BE2C (cell line): Measurements from ENCODE around the gene ZFC3H1.

Experiments
- DNase-seq: peaks from one replicate; pipeline ENCODE4 v3.0.0-alpha.2; 2020
- H3K27me3 ChIP-seq: fragments of 250-450 bp; sonication (Bioruptor Pico); 2 replicates; pipeline ENCODE4 v1.5.1; 2020; ENCODE audit warnings: mild to moderate bottlenecking
- H3K36me3 ChIP-seq: fragments of 250-450 bp; sonication (Bioruptor Pico); 2 replicates; pipeline ENCODE4 v1.5.1; 2020; ENCODE audit warnings: mild to moderate bottlenecking
- H3K4me1 ChIP-seq: fragments of 250-450 bp; sonication (Bioruptor Pico); 2 replicates; pipeline ENCODE4 v1.5.1; 2020
- H3K4me3 ChIP-seq: 2 replicates; pipeline ENCODE4 v1.5.1; 2011; ENCODE audit warnings: low read depth, low read length
- H3K9me3 ChIP-seq: fragments of 250-450 bp; sonication (Bioruptor Pico); 2 replicates; pipeline ENCODE4 v1.5.1; 2020
- TF ChIP-seq, protein P1 (sequence below): IDR thresholded peaks from 2 replicates; pipeline ENCODE4 v1.5.1; 2012; ENCODE audit warnings: mild to moderate bottlenecking, low read depth, low read length

Gene ZFC3H1

DNA sequence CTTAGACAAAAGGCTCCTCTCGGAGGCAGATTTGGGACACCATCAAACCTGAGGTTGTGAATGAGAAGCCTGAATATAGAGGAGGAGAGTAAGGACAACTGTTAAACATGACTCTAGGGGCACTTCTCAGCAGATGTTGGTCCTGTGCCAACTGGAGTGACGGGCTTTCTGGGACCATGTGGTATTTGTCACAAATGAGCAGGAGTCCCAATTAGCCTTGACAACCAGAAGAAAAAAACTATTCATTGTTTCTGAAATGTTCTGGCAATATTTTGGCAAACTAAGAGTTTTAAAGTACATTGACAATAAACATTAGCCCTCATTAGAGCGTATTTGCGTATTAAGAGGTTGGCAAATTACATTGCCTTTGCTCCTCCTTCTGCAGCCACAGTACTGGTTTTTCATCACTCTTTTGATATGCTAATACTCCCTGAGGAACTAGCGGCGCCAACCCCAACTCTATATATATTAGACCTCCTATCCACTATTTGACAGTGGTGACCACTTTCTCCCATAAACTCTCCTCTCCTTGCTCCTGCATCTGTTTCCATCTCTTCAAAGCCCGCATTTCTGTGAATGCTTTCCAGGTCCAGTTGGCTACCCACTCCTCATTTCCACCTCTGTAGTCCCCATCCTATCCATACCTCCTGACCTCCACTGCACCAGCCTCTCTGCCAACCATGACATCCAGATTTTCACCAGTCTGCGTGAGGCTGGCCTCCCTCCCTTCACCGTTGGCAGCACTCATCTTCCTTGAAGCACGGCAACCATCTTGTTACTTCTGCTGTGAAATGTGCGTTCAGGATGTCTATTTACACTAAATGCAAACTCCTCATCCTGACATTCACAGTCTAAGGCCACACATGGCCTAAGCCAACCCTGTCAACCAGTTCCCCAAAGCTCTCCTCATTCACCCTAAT is 100.7 kb downstream of the ZFC3H1 start:
- Histone ChIP-seq H3K9me3 (no peaks in the 10 kb centered on the region), H3K4me3 (no peak overlapping the region), H3K4me1 (peaks cover 64% of the 10 kb centered on the region), H3K36me3 (peaks cover 9% of the 10 kb centered on the region), H3K27me3 (no peaks in the 10 kb centered on the region)
- TF ChIP-seq, protein P1, sequence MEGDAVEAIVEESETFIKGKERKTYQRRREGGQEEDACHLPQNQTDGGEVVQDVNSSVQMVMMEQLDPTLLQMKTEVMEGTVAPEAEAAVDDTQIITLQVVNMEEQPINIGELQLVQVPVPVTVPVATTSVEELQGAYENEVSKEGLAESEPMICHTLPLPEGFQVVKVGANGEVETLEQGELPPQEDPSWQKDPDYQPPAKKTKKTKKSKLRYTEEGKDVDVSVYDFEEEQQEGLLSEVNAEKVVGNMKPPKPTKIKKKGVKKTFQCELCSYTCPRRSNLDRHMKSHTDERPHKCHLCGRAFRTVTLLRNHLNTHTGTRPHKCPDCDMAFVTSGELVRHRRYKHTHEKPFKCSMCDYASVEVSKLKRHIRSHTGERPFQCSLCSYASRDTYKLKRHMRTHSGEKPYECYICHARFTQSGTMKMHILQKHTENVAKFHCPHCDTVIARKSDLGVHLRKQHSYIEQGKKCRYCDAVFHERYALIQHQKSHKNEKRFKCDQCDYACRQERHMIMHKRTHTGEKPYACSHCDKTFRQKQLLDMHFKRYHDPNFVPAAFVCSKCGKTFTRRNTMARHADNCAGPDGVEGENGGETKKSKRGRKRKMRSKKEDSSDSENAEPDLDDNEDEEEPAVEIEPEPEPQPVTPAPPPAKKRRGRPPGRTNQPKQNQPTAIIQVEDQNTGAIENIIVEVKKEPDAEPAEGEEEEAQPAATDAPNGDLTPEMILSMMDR = no peak
- DNase-seq = peak; percentile 92
